Body of pancreas (tissue), 4 donors: ENCODE results near the gene NME8.

Source experiments
- POLR2A ChIP-seq, 3 donors: fragments of 450-650 bp; IDR thresholded peaks; one replicate each; pipeline ENCODE4 v1.6.1; 2016; ENCODE audit warnings: antibody characterized with exemption in 3 of 3, mild to moderate bottlenecking in 2 of 3
- TF ChIP-seq, protein P1 (sequence below), 7 experiments: fragments of 450-650 bp in 4 of 7; fragments of 200-600 bp in 3 of 7; sonication (generic) in 3 of 7; IDR thresholded peaks; one replicate each; pipeline ENCODE4 v1.5.1; 2016 to 2019; ENCODE audit warnings: antibody characterized with exemption in 7 of 7

DNA sequence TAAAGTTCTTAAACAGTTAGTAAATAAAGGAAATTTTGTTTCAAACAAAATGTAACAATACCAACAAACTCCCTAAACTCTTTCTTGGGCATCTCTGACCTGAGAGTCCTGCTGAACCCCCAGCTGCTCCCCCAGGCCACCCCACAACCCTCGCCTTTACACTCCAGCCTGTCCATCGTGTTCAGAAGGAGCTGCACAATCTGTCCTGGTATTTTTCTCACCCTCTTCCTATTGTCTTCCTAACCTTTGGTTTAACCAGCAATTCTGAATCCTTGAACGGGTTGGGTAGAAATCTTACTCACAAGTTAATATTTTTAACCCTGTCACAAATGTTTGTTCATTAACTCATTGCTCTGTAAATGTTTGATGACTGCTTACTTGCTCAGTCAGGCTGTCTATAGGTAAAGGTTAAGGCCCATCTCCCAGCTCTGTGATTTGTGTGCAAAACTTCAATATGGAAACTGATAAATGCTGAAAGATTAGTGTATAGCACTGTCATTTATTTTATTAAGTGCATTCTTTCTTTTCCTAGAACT, 51.4 kb downstream of the NME8 start:
- TF ChIP-seq, protein P1, sequence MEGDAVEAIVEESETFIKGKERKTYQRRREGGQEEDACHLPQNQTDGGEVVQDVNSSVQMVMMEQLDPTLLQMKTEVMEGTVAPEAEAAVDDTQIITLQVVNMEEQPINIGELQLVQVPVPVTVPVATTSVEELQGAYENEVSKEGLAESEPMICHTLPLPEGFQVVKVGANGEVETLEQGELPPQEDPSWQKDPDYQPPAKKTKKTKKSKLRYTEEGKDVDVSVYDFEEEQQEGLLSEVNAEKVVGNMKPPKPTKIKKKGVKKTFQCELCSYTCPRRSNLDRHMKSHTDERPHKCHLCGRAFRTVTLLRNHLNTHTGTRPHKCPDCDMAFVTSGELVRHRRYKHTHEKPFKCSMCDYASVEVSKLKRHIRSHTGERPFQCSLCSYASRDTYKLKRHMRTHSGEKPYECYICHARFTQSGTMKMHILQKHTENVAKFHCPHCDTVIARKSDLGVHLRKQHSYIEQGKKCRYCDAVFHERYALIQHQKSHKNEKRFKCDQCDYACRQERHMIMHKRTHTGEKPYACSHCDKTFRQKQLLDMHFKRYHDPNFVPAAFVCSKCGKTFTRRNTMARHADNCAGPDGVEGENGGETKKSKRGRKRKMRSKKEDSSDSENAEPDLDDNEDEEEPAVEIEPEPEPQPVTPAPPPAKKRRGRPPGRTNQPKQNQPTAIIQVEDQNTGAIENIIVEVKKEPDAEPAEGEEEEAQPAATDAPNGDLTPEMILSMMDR (IDR thresholded peaks at IDR 0.05) = no peak
- TF ChIP-seq POLR2A (IDR thresholded peaks at IDR 0.05) = no peak
